HepG2 (cell line): ENCODE data around the gene SSH3. TPM values are rescaled to one million over a fixed set of nuclear protein-coding genes. Genes with fewer than 3 reads are reported as not detected.

ENCODE experiments used
- ADNP ChIP-seq: sonication (generic); formaldehyde crosslinking; IDR thresholded peaks from 2 replicates; pipeline ENCODE4 v1.4.0; 2020; ENCODE audit warnings: missing genetic modification reagents
- ARNT ChIP-seq: fragments of 450-650 bp; IDR thresholded peaks from 2 replicates; pipeline ENCODE4 v1.6.1; 2017
- CHD4 ChIP-seq: fragments of 200-600 bp; sonication (generic); IDR thresholded peaks from 2 replicates; pipeline ENCODE4 v1.7.0; 2017; ENCODE audit warnings: mild to moderate bottlenecking, low read length, borderline replicate concordance
- ELF1 ChIP-seq: sonication (generic); formaldehyde crosslinking; IDR thresholded peaks from 2 replicates; pipeline ENCODE4 v1.4.0; 2020; ENCODE audit warnings: missing genetic modification reagents
- ISX ChIP-seq: sonication (generic); formaldehyde crosslinking; conservative IDR thresholded peaks from 2 replicates; pipeline ENCODE4 v1.5.0; 2020; ENCODE audit warnings: missing genetic modification reagents
- KAT8 ChIP-seq: IDR thresholded peaks from 2 replicates; pipeline ENCODE4 v1.6.1; 2016; ENCODE audit warnings: missing genetic modification reagents, missing compliant biosample characterization
- NFE2 ChIP-seq: sonication (generic); formaldehyde crosslinking; IDR thresholded peaks from 2 replicates; pipeline ENCODE4 v1.4.0; 2020; ENCODE audit warnings: missing genetic modification reagents
- RBM22 ChIP-seq: fragments of 200-400 bp; formaldehyde crosslinking; optimal IDR thresholded peaks from 2 replicates; pipeline ENCODE3; 2017; ENCODE audit warnings: mild to moderate bottlenecking, low read length, moderate library complexity
- STAT6 ChIP-seq: sonication (generic); formaldehyde crosslinking; IDR thresholded peaks from 2 replicates; pipeline ENCODE4 v1.4.0; 2020; ENCODE audit warnings: missing genetic modification reagents, mild to moderate bottlenecking, borderline replicate concordance
- TAF15 ChIP-seq: fragments of 200-400 bp; formaldehyde crosslinking; IDR thresholded peaks from one replicate; pipeline ENCODE4 v1.6.1; 2018; ENCODE audit warnings: mild to moderate bottlenecking, low read depth, low read length; ENCODE audit not compliant: poor library complexity, severe bottlenecking
- TEAD2 ChIP-seq: sonication (generic); formaldehyde crosslinking; IDR thresholded peaks from 2 replicates; pipeline ENCODE4 v1.9.0; 2021; ENCODE audit warnings: missing genetic modification reagents
- THAP9 ChIP-seq: sonication (generic); formaldehyde crosslinking; IDR thresholded peaks from 2 replicates; pipeline ENCODE4; 2020; ENCODE audit warnings: missing genetic modification reagents, mild to moderate bottlenecking, borderline replicate concordance
- ZBTB38 ChIP-seq: sonication (generic); formaldehyde crosslinking; IDR thresholded peaks from 2 replicates; pipeline ENCODE4 v1.5.1; 2020; ENCODE audit warnings: mild to moderate bottlenecking, missing genetic modification reagents
- ZKSCAN5 ChIP-seq: sonication (generic); formaldehyde crosslinking; IDR thresholded peaks from 2 replicates; pipeline ENCODE4 v1.5.1; 2020; ENCODE audit warnings: mild to moderate bottlenecking, missing genetic modification reagents
- ZNF260 ChIP-seq: sonication (generic); formaldehyde crosslinking; IDR thresholded peaks from 2 replicates; pipeline ENCODE4 v1.4.0; 2020; ENCODE audit warnings: missing genetic modification reagents, low read depth, mild to moderate bottlenecking, borderline replicate concordance
- ZNF543 ChIP-seq: sonication (generic); formaldehyde crosslinking; IDR thresholded peaks from 2 replicates; pipeline ENCODE4 v1.4.0; 2020; ENCODE audit warnings: mild to moderate bottlenecking, missing genetic modification reagents
- ZNF547 ChIP-seq: sonication (generic); formaldehyde crosslinking; IDR thresholded peaks from 2 replicates; pipeline ENCODE4 v1.5.1; 2020; ENCODE audit warnings: mild to moderate bottlenecking, missing genetic modification reagents
- ZNF691 ChIP-seq: sonication (generic); formaldehyde crosslinking; IDR thresholded peaks from 2 replicates; pipeline ENCODE4 v1.4.0; 2020; ENCODE audit warnings: missing genetic modification reagents, low read depth, mild to moderate bottlenecking, borderline replicate concordance
- polyA plus RNA-seq, 8 experiments: library from polyadenylated mRNA; depleted of rRNA in 3 of 8; stranded (reverse) in 7 of 8; unstranded in 1 of 8; fragments of >200 nt; fragmentation: Illumina TruSeq in 4 of 8; extraction: Trizol in 4 of 8; gene quantifications; 2 replicates each; pipeline versions ENCODE4 v1.2.1 to v1.2.3, GENCODE V29; 2011 to 2016; ENCODE audit warnings: low read depth in 4 of 8, missing spikeins in 1 of 8, mixed read lengths in 1 of 8; ENCODE audit not compliant: insufficient read depth in 1 of 8
- total RNA-seq, 5 experiments: library from RNA; depleted of rRNA; stranded (reverse); fragments of >200 nt; fragmentation: Illumina TruSeq; extraction: Trizol; gene quantifications; 2 replicates each; pipeline ENCODE4 v1.2.3, GENCODE V29; 2016; ENCODE audit warnings: low read depth in 1 of 5

The SSH3 gene
- total and polyA plus RNA-seq, 2 of the 13 experiments (the other 11 are each of a cell fraction or from before 2014, with no cell fraction given) = 12.4 to 18.8 TPM

- TF ChIP-seq STAT6 (CRISPR knock-in tag) (no peak; the same call in none of the 2 replicates), ELF1 (CRISPR knock-in tag) (peak; percentile 86), CHD4 (no peak), ZNF260 (CRISPR knock-in tag) (0 out of 2 replicates have a peak, but pooled peaks have one; percentile 73), ZNF543 (peak; percentile 92), THAP9 (CRISPR knock-in tag) (peak; percentile 81; the same call in 1 of the 2 replicates), ZBTB38 (CRISPR knock-in tag) (peak; percentile 8; the same call in 1 of the 2 replicates), RBM22 (peak; percentile 91), ZNF691 (CRISPR knock-in tag) (peak; percentile 92; the same call in 1 of the 2 replicates), TAF15 (peak; percentile 73), ISX (CRISPR knock-in tag) (peak; percentile 94), ADNP (no peak), KAT8 (CRISPR knock-in tag) (peak; percentile 89), TEAD2 (CRISPR knock-in tag) (no peak), ARNT (no peak), ZKSCAN5 (CRISPR knock-in tag) (0 out of 2 replicates have a peak, but pooled peaks have one; percentile 31), ZNF547 (CRISPR knock-in tag) (peak; percentile 91), NFE2 (CRISPR knock-in tag) (no peak)
These were observed 14.7 kb upstream of the SSH3 start (continued) for GRCh38 chr11:67288452-67289225.
